GM10847 (cell line): ENCODE results near the gene SH3D19.

Experiments
- POLR2A ChIP-seq: IDR thresholded peaks from 2 replicates; pipeline ENCODE4 v1.6.1; 2011; ENCODE audit not compliant: insufficient read length; ENCODE audit errors: extremely low read depth

SH3D19 gene

GRCh38 chr4:151202851-151203455 is 122.5 kb downstream of the SH3D19 start:
- no peak for TF ChIP-seq POLR2A

- no peak for TF ChIP-seq POLR2A
These were observed 123.0 kb downstream of the SH3D19 start for GRCh38 chr4:151202381-151202780.

- no peak for TF ChIP-seq POLR2A
These were observed 125.8 kb downstream of the SH3D19 start for GRCh38 chr4:151199319-151200190.

- TF ChIP-seq POLR2A, result no peak
These were observed 126.7 kb downstream of the SH3D19 start for GRCh38 chr4:151198748-151199147.

GRCh38 chr4:151197247-151197646 is 128.2 kb downstream of the SH3D19 start:
- TF ChIP-seq POLR2A, result no peak

GRCh38 chr4:151195801-151196200 is 129.6 kb downstream of the SH3D19 start:
- no peak for TF ChIP-seq POLR2A

GRCh38 chr4:151193414-151193813 is 132.0 kb downstream of the SH3D19 start:
- TF ChIP-seq POLR2A, result no peak

GRCh38 chr4:151192556-151193235 is 132.7 kb downstream of the SH3D19 start:
- no peak for TF ChIP-seq POLR2A

GRCh38 chr4:151184523-151185458 is 140.6 kb downstream of the SH3D19 start:
- no peak for TF ChIP-seq POLR2A

GRCh38 chr4:151182455-151182996 is 142.9 kb downstream of the SH3D19 start:
- no peak for TF ChIP-seq POLR2A

- TF ChIP-seq POLR2A, result no peak
These were observed 148.7 kb downstream of the SH3D19 start for GRCh38 chr4:151176685-151177084.

- TF ChIP-seq POLR2A, result no peak
These were observed 149.4 kb downstream of the SH3D19 start for GRCh38 chr4:151175754-151176631.

GRCh38 chr4:151175233-151175632 is 150.2 kb downstream of the SH3D19 start:
- TF ChIP-seq POLR2A, result no peak

- no peak for TF ChIP-seq POLR2A
These were observed 150.6 kb downstream of the SH3D19 start for GRCh38 chr4:151174784-151175183.
